ENCODE measurements around the gene ATP5PD.
"Not testable (repeated sequence)": the region's sequence is repeated elsewhere in the genome, so short reads cannot be mapped to it uniquely, and the experiment has no call there.

The ATP5PD gene

GRCh38 chr17:75049057-75049456 is 2.3 kb upstream of the ATP5PD start:
- Histone ChIP-seq H3K4me1 (ENCODE audit: control insufficient read depth, insufficient read depth, low read length) (peaks cover 5% of the 10 kb centered on the region), H3K4me3 (ENCODE audit: insufficient read depth, low read depth, low read length) (no peak overlapping the region), H3K27me3 (ENCODE audit: control insufficient read depth, insufficient read depth, low read length, poor library complexity, severe bottlenecking) (no peaks in the 10 kb centered on the region), H3K27ac (ENCODE audit: insufficient read depth, low read depth, low read length, poor library complexity, severe bottlenecking) (no peak overlapping the region), H3K36me3 (ENCODE audit: control insufficient read depth, insufficient read depth, low read length) (peaks cover 10% of the 10 kb centered on the region), H3K9me3 (ENCODE audit: control insufficient read depth, low read length) (no peaks in the 10 kb centered on the region)
- WGBS, 2 experiments: 89 to 93% methylated on average over 5 of the region's 5 CpGs

GRCh38 chr17:75048249-75048878 is 1.6 kb upstream of the ATP5PD start:
- Histone ChIP-seq H3K9me3 (ENCODE audit: control insufficient read depth, low read length) (no peaks in the 10 kb centered on the region), H3K4me1 (ENCODE audit: control insufficient read depth, insufficient read depth, low read length) (peaks cover 5% of the 10 kb centered on the region), H3K4me3 (ENCODE audit: insufficient read depth, low read depth, low read length) (peak overlapping the region; percentile 65), H3K36me3 (ENCODE audit: control insufficient read depth, insufficient read depth, low read length) (peaks cover 4% of the 10 kb centered on the region), H3K27ac (ENCODE audit: insufficient read depth, low read depth, low read length, poor library complexity, severe bottlenecking) (no peak overlapping the region), H3K27me3 (ENCODE audit: control insufficient read depth, insufficient read depth, low read length, poor library complexity, severe bottlenecking) (no peaks in the 10 kb centered on the region)
- 70 to 71% methylated on average over 5 of the region's 5 CpGs for WGBS, 2 experiments

GRCh38 chr17:75047398-75048098 is 779 bp upstream of the ATP5PD start:
- WGBS, 2 experiments: 0 to 1% methylated on average over 38 of the region's 38 CpGs
- Histone ChIP-seq H3K9me3 (ENCODE audit: control insufficient read depth, low read length) (no peaks in the 10 kb centered on the region), H3K27ac (ENCODE audit: insufficient read depth, low read depth, low read length, poor library complexity, severe bottlenecking) (no peak overlapping the region)

GRCh38 chr17:75045946-75046406 is 793 bp downstream of the ATP5PD start:
- H3K4me3 ChIP-seq (ENCODE audit: insufficient read depth, low read depth, low read length): peak overlapping the region; percentile 65
- H3K27me3 ChIP-seq (ENCODE audit: control insufficient read depth, insufficient read depth, low read length, poor library complexity, severe bottlenecking); H3K4me1 ChIP-seq (ENCODE audit: control insufficient read depth, insufficient read depth, low read length); H3K9me3 ChIP-seq (ENCODE audit: control insufficient read depth, low read length); H3K36me3 ChIP-seq (ENCODE audit: control insufficient read depth, insufficient read depth, low read length); H3K27ac ChIP-seq (ENCODE audit: insufficient read depth, low read depth, low read length, poor library complexity, severe bottlenecking): not testable (repeated sequence)
- WGBS, 2 experiments: 2 to 5% methylated on average over 25 of the region's 25 CpGs

More at GRCh38 chr17:75047398-75048098, 779 bp upstream of the ATP5PD start:
- Histone ChIP-seq H3K4me3 (ENCODE audit: insufficient read depth, low read depth, low read length) (peak overlapping the region; percentile 65), H3K4me1 (ENCODE audit: control insufficient read depth, insufficient read depth, low read length) (peaks cover 5% of the 10 kb centered on the region), H3K27me3 (ENCODE audit: control insufficient read depth, insufficient read depth, low read length, poor library complexity, severe bottlenecking) (no peaks in the 10 kb centered on the region), H3K36me3 (ENCODE audit: control insufficient read depth, insufficient read depth, low read length) (peaks cover 4% of the 10 kb centered on the region)

- Histone ChIP-seq H3K27me3 (ENCODE audit: control insufficient read depth, insufficient read depth, low read length, poor library complexity, severe bottlenecking) (no peaks in the 10 kb centered on the region), H3K9me3 (ENCODE audit: control insufficient read depth, low read length) (no peaks in the 10 kb centered on the region), H3K36me3 (ENCODE audit: control insufficient read depth, insufficient read depth, low read length) (no peaks in the 10 kb centered on the region), H3K4me1 (ENCODE audit: control insufficient read depth, insufficient read depth, low read length) (peaks cover 5% of the 10 kb centered on the region), H3K4me3 (ENCODE audit: insufficient read depth, low read depth, low read length) (no peak overlapping the region), H3K27ac (ENCODE audit: insufficient read depth, low read depth, low read length, poor library complexity, severe bottlenecking) (no peak overlapping the region)
- WGBS, 2 experiments: 44 to 51% methylated on average over 7 of the region's 7 CpGs
Observed at GRCh38 chr17:75044716-75045115, 2.1 kb downstream of the ATP5PD start.

- 85 to 88% methylated on average over 5 of the region's 5 CpGs for WGBS, 2 experiments
- not testable (repeated sequence) for H3K36me3 ChIP-seq (ENCODE audit: control insufficient read depth, insufficient read depth, low read length); H3K27ac ChIP-seq (ENCODE audit: insufficient read depth, low read depth, low read length, poor library complexity, severe bottlenecking)
Observed at GRCh38 chr17:75043789-75044188, 3.0 kb downstream of the ATP5PD start.

GRCh38 chr17:75041656-75042280 is 5.0 kb downstream of the ATP5PD start:
- 89 to 90% methylated on average over 12 of the region's 12 CpGs for WGBS, 2 experiments
- Histone ChIP-seq H3K27ac (ENCODE audit: insufficient read depth, low read depth, low read length, poor library complexity, severe bottlenecking) (no peak overlapping the region), H3K27me3 (ENCODE audit: control insufficient read depth, insufficient read depth, low read length, poor library complexity, severe bottlenecking) (no peaks in the 10 kb centered on the region)

More at GRCh38 chr17:75043789-75044188, 3.0 kb downstream of the ATP5PD start:
- H3K4me3 ChIP-seq (ENCODE audit: insufficient read depth, low read depth, low read length); H3K9me3 ChIP-seq (ENCODE audit: control insufficient read depth, low read length); H3K4me1 ChIP-seq (ENCODE audit: control insufficient read depth, insufficient read depth, low read length); H3K27me3 ChIP-seq (ENCODE audit: control insufficient read depth, insufficient read depth, low read length, poor library complexity, severe bottlenecking): not testable (repeated sequence)

GRCh38 chr17:75039238-75039637 is 7.5 kb downstream of the ATP5PD start:
- no peaks in the 10 kb centered on the region for H3K9me3 ChIP-seq (ENCODE audit: control insufficient read depth, low read length)
- H3K36me3 ChIP-seq (ENCODE audit: control insufficient read depth, insufficient read depth, low read length): peaks cover 5% of the 10 kb centered on the region
- no peaks in the 10 kb centered on the region for H3K4me1 ChIP-seq (ENCODE audit: control insufficient read depth, insufficient read depth, low read length)
- no peak overlapping the region for H3K4me3 ChIP-seq (ENCODE audit: insufficient read depth, low read depth, low read length)
- no peak overlapping the region for H3K27ac ChIP-seq (ENCODE audit: insufficient read depth, low read depth, low read length, poor library complexity, severe bottlenecking)
- 93 to 95% methylated on average over 5 of the region's 5 CpGs for WGBS, 2 experiments
- no peaks in the 10 kb centered on the region for H3K27me3 ChIP-seq (ENCODE audit: control insufficient read depth, insufficient read depth, low read length, poor library complexity, severe bottlenecking)

More at GRCh38 chr17:75041656-75042280, 5.0 kb downstream of the ATP5PD start:
- Histone ChIP-seq H3K4me1 (ENCODE audit: control insufficient read depth, insufficient read depth, low read length) (no peaks in the 10 kb centered on the region), H3K36me3 (ENCODE audit: control insufficient read depth, insufficient read depth, low read length) (peaks cover 5% of the 10 kb centered on the region), H3K4me3 (ENCODE audit: insufficient read depth, low read depth, low read length) (no peak overlapping the region), H3K9me3 (ENCODE audit: control insufficient read depth, low read length) (no peaks in the 10 kb centered on the region)

GRCh38 chr17:75036643-75037268 is 10.0 kb downstream of the ATP5PD start:
- H3K27ac ChIP-seq (ENCODE audit: insufficient read depth, low read depth, low read length, poor library complexity, severe bottlenecking): no peak overlapping the region
- WGBS, 2 experiments: 93% methylated on average over 27 of the region's 27 CpGs
- peaks cover 5% of the 10 kb centered on the region for H3K36me3 ChIP-seq (ENCODE audit: control insufficient read depth, insufficient read depth, low read length)
- H3K9me3 ChIP-seq (ENCODE audit: control insufficient read depth, low read length): no peaks in the 10 kb centered on the region
- H3K4me1 ChIP-seq (ENCODE audit: control insufficient read depth, insufficient read depth, low read length): no peaks in the 10 kb centered on the region
- no peak overlapping the region for H3K4me3 ChIP-seq (ENCODE audit: insufficient read depth, low read depth, low read length)
- no peaks in the 10 kb centered on the region for H3K27me3 ChIP-seq (ENCODE audit: control insufficient read depth, insufficient read depth, low read length, poor library complexity, severe bottlenecking)

Data from ectodermal cell (in vitro differentiated cells).